Type B pancreatic cell (in vitro differentiated cells): ENCODE results near the gene TMEM169. TPM values are rescaled to one million over a fixed set of nuclear protein-coding genes. Genes with fewer than 3 reads are reported as not detected.

Experiments
- DNase-seq: peaks from one replicate; pipeline ENCODE4 v3.0.0; 2021; ENCODE audit warnings: mixed read lengths; ENCODE audit not compliant: unreplicated experiment; ENCODE audit errors: extremely low spot score
- H3K27ac Mint-ChIP-seq: 2 replicates; pipeline ENCODE4 v1.8.0; 2021; ENCODE audit warnings: mild to moderate bottlenecking, mixed read lengths
- H3K27me3 Mint-ChIP-seq: 2 replicates; pipeline ENCODE4 v1.8.0; 2021; ENCODE audit warnings: mixed read lengths
- H3K36me3 Mint-ChIP-seq: 2 replicates; pipeline ENCODE4 v1.8.0; 2021; ENCODE audit warnings: mixed read lengths
- H3K4me1 Mint-ChIP-seq: one replicate; pipeline ENCODE4 v1.8.0; 2021; ENCODE audit warnings: mixed read lengths; ENCODE audit not compliant: unreplicated experiment
- H3K4me3 Mint-ChIP-seq: 2 replicates; pipeline ENCODE4 v1.8.0; 2021; ENCODE audit warnings: mild to moderate bottlenecking, mixed read lengths
- H3K9me3 Mint-ChIP-seq: 2 replicates; pipeline ENCODE4 v1.8.0; 2021; ENCODE audit warnings: mixed read lengths
- total RNA-seq: library from RNA; stranded (reverse); gene quantifications from 2 replicates; pipeline ENCODE4 v1.2.1, GENCODE V29; 2021; ENCODE audit warnings: low replicate concordance
- TF ChIP-seq, protein P1 (sequence below): fragments of 200-600 bp; sonication (generic); conservative IDR thresholded peaks from 2 replicates; pipeline ENCODE4 v1.5.0; 2021; ENCODE audit warnings: antibody characterized with exemption, mild to moderate bottlenecking

The TMEM169 gene
- total RNA-seq, 1 donor from 2014 or later = 5.1 TPM

DNA sequence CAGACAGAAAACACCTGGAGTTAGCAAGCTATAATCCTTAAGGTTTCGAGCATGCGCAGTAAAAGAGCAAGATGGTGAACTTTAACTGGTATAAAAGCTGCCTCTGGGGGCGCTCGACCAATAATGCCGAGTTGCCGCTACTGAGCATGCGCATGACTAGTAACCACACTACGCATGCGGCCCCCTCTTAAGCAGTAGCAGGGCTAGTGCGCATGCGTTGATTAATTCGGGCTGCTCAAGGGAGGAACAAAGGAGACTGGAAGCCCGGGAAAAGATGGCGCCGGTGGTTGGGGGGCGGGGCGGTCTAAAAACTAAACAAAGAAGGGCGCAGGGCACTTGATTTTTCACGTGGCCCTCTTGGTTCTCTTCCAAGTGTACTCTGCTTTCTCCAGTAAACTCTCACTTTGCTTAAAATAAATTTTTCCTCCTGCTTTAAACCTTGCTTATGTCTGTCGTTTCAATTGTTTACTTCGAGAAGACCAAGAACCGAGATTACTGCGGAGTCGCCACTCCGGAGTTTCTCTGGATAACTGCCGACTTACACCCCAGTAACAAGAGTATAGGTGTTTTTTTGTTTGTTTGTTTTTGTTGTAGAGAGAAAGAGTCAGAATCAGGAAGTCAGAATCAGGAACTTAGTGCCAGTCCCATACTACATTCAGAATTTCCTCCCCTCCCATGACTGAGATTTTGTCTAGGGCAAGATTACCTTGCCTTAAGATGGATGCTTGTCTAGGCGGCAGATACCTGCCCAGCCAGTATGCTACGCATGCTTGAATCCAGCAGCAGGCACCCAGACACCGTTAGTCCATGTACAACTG is 33.2 kb downstream of the TMEM169 start:
- H3K27ac Mint-ChIP-seq = peak overlapping the region; percentile 99

DNA sequence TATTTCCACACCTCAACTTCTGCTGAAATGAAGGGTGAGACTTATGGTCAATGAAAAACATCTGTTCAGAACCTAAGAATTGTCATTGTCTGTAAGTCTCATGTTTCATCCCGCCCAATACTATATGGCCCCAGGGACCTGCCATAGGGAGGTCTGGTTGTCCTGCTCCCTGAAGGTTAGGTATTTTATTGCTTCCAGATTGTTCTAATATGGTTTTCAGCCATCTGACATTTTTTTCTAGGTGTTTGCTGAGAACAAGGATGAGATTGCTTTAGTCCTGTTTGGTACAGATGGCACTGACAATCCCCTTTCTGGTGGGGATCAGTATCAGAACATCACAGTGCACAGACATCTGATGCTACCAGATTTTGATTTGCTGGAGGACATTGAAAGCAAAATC is 34.7 kb downstream of the TMEM169 start:
- Mint-ChIP-seq H3K4me3 (peak overlapping the region; percentile 58), H3K36me3 (peaks cover 57% of the 10 kb centered on the region), H3K4me1 (peaks cover 61% of the 10 kb centered on the region), H3K27me3 (no peaks in the 10 kb centered on the region), H3K27ac (peak overlapping the region; percentile 99), H3K9me3 (no peaks in the 10 kb centered on the region)
- no peak for DNase-seq
- TF ChIP-seq, protein P1, sequence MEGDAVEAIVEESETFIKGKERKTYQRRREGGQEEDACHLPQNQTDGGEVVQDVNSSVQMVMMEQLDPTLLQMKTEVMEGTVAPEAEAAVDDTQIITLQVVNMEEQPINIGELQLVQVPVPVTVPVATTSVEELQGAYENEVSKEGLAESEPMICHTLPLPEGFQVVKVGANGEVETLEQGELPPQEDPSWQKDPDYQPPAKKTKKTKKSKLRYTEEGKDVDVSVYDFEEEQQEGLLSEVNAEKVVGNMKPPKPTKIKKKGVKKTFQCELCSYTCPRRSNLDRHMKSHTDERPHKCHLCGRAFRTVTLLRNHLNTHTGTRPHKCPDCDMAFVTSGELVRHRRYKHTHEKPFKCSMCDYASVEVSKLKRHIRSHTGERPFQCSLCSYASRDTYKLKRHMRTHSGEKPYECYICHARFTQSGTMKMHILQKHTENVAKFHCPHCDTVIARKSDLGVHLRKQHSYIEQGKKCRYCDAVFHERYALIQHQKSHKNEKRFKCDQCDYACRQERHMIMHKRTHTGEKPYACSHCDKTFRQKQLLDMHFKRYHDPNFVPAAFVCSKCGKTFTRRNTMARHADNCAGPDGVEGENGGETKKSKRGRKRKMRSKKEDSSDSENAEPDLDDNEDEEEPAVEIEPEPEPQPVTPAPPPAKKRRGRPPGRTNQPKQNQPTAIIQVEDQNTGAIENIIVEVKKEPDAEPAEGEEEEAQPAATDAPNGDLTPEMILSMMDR = no peak

More for the DNA sequence above, 33.2 kb downstream of the TMEM169 start:
- TF ChIP-seq, protein P1 = peak; percentile 95
- H3K27me3 Mint-ChIP-seq = no peaks in the 10 kb centered on the region
- peak; percentile 98 for DNase-seq
- H3K4me3 Mint-ChIP-seq = peak overlapping the region; percentile 90
- H3K36me3 Mint-ChIP-seq = peaks cover 50% of the 10 kb centered on the region
- H3K4me1 Mint-ChIP-seq = peaks cover 71% of the 10 kb centered on the region
- no peaks in the 10 kb centered on the region for H3K9me3 Mint-ChIP-seq

DNA sequence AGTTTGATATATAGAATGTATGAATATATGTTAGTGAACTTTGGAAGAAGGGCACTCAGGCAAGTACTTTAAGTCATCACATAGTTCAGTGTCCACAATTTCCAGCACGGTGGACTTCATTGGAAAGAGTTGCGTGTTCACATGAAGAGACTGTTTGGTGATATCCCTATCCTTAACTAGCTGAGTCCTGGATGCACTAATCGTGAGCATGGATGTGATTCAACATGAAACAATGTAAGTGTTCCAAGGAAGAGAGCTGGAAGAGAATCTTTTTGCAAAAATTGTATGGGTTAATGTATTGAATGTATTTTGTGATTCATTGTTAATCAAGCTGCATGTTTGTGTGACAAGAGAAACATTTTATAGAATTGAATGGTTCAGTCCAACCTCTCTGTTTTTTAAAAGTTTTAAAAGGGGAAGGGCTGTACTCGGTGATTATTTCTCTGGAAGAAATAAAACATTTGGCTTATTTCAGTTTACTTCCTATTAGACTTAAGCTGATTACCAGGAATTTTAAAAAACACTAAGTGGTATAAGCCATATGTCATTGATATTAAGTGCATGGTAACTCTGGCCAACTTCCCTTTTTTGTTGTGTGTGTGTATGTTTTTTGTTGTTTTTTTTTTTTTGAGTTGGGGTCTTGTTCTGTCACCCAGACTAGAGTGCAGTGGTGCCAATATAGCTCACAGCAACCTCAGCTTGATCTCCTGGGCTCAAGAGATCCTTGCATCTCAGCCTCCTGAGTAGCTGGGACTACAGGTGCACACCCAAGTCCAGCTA is 36.0 kb downstream of the TMEM169 start:
- H3K9me3 Mint-ChIP-seq = no peaks in the 10 kb centered on the region
- no peaks in the 10 kb centered on the region for H3K27me3 Mint-ChIP-seq
- H3K4me3 Mint-ChIP-seq = no peak overlapping the region
- H3K4me1 Mint-ChIP-seq = peaks cover 52% of the 10 kb centered on the region
- TF ChIP-seq, protein P1 = no peak
- H3K36me3 Mint-ChIP-seq = peaks cover 56% of the 10 kb centered on the region
- H3K27ac Mint-ChIP-seq = peak overlapping the region; percentile 99
- DNase-seq = no peak

DNA sequence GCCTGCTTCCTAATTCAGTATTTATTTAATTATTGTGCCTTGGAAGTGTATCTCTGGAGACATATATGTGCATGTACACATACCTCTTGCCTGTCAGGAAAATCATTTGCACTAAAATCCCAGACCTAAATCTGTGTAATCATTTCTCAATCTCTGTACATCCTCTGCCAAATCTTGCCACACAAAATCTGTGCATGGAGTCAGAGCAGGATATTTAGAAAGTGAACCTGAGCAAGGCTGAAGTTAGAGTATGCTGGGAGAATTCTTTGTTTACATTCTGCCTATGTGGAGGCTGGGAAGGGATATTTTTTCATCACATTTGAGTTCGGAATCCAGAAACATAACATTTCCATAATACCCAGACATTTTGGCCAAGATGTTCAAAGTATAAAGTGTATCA is 36.8 kb downstream of the TMEM169 start:
- no peak overlapping the region for H3K27ac Mint-ChIP-seq
- peaks cover 51% of the 10 kb centered on the region for H3K36me3 Mint-ChIP-seq
- H3K4me3 Mint-ChIP-seq = no peak overlapping the region
- H3K4me1 Mint-ChIP-seq = peaks cover 46% of the 10 kb centered on the region
- H3K9me3 Mint-ChIP-seq = no peaks in the 10 kb centered on the region
- TF ChIP-seq, protein P1 = no peak
- DNase-seq = no peak
- H3K27me3 Mint-ChIP-seq = no peaks in the 10 kb centered on the region

DNA sequence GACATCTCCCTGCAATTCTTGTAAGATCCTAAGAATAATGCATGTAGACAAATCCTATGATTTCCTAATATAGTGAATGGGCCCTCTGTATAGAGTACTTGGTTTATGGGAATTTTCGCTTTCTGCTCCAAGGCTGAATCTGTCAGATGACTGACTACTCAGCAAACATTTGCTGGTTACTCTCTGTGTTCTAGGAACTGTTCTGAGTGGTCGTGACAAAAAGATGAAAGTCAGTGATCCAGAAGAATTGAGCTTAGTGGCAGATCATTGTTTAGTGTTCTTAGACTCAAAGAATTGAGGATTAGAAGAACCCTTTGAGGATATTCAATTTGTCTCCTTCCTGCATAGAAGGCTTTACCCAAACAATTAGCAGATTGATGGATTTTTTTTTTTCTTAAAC is 37.4 kb downstream of the TMEM169 start:
- no peak for DNase-seq
- Mint-ChIP-seq H3K27ac (peak overlapping the region; percentile 10), H3K27me3 (no peaks in the 10 kb centered on the region), H3K4me1 (peaks cover 39% of the 10 kb centered on the region), H3K4me3 (peak overlapping the region; percentile 19), H3K36me3 (peaks cover 53% of the 10 kb centered on the region), H3K9me3 (no peaks in the 10 kb centered on the region)
- TF ChIP-seq, protein P1 = no peak
